ENCODE results near the gene ESR2. TPM values are rescaled to one million over a fixed set of nuclear protein-coding genes. Genes with fewer than 3 reads are reported as not detected.

ESR2 gene
- total and polyA plus RNA-seq, 4 donors: 0.01 to 0.28 (median 0.09) TPM

- no peak overlapping the region for H3K27ac ChIP-seq (ENCODE audit: low read depth in 1 of 2, low read length in 2 of 2)
- 87% methylated on average over 14 of the region's 14 CpGs for WGBS
Measured at GRCh38 chr14:64221391-64222003, 72.7 kb downstream of the ESR2 start.

GRCh38 chr14:64220466-64220865, 73.7 kb downstream of the ESR2 start:
- 80% methylated on average over 14 of the region's 14 CpGs for WGBS
- no peaks in the 10 kb centered on the region for H3K4me1 ChIP-seq (ENCODE audit: control insufficient read depth in 4 of 4, insufficient read depth in 4 of 4, low read length in 3 of 4)
- no peak overlapping the region for H3K27ac ChIP-seq (ENCODE audit: low read depth in 1 of 2, low read length in 2 of 2)
- no peak for DNase-seq (ENCODE audit: low spot score)
- H3K9ac ChIP-seq (ENCODE audit: low read depth in 1 of 2, low read length in 2 of 2): no peak overlapping the region
- no peak overlapping the region for H3K4me3 ChIP-seq (ENCODE audit: low read depth in 1 of 3, low read length in 3 of 3)
- no peaks in the 10 kb centered on the region for H3K9me3 ChIP-seq (ENCODE audit: control insufficient read depth in 4 of 4, low read length in 3 of 4)
- H3K36me3 ChIP-seq (ENCODE audit: control insufficient read depth in 4 of 4, insufficient read depth in 3 of 4, low read depth in 1 of 4, low read length in 3 of 4): peaks cover 17 to 96% (median 86%) of the 10 kb centered on the region in 4 donors
- TF ChIP-seq REST (IDR thresholded peaks at IDR 0.05) (no peak), EGR1 (IDR thresholded peaks at IDR 0.05; ENCODE audit: low read depth in 2 of 2) (no peak), SP1 (IDR thresholded peaks at IDR 0.05) (no peak), YY1 (IDR thresholded peaks at IDR 0.05) (no peak), CTCF (IDR thresholded peaks at IDR 0.05; ENCODE audit: low read depth, low read length, missing input control) (no peak), GABPA (IDR thresholded peaks at IDR 0.05 in 1 of 2, conservative IDR thresholded peaks at IDR 0.05 in 1 of 2) (no peak), RXRA (IDR thresholded peaks at IDR 0.05) (no peak), NR2F2 (IDR thresholded peaks at IDR 0.05) (no peak), RAD21 (IDR thresholded peaks at IDR 0.05) (no peak)
- H3K27me3 ChIP-seq (ENCODE audit: control insufficient read depth in 4 of 4, insufficient read depth in 4 of 4, low read length in 3 of 4): no peaks in the 10 kb centered on the region

More at GRCh38 chr14:64221391-64222003, 72.7 kb downstream of the ESR2 start:
- H3K9me3 ChIP-seq (ENCODE audit: control insufficient read depth in 4 of 4, low read length in 3 of 4): no peaks in the 10 kb centered on the region
- H3K27me3 ChIP-seq (ENCODE audit: control insufficient read depth in 4 of 4, insufficient read depth in 4 of 4, low read length in 3 of 4): no peaks in the 10 kb centered on the region
- no peak overlapping the region for H3K9ac ChIP-seq (ENCODE audit: low read depth in 1 of 2, low read length in 2 of 2)
- DNase-seq (ENCODE audit: low spot score): no peak
- no peaks in the 10 kb centered on the region for H3K4me1 ChIP-seq (ENCODE audit: control insufficient read depth in 4 of 4, insufficient read depth in 4 of 4, low read length in 3 of 4)
- H3K36me3 ChIP-seq (ENCODE audit: control insufficient read depth in 4 of 4, insufficient read depth in 3 of 4, low read depth in 1 of 4, low read length in 3 of 4): peaks cover 15 to 91% (median 81%) of the 10 kb centered on the region in 4 donors
- H3K4me3 ChIP-seq (ENCODE audit: low read depth in 1 of 3, low read length in 3 of 3): no peak overlapping the region
- no peak for TF ChIP-seq HNF4A (conservative IDR thresholded peaks at IDR 0.05)
- TF ChIP-seq FOXA2 (IDR thresholded peaks at IDR 0.05): no peak
- TF ChIP-seq TAF1 (conservative IDR thresholded peaks at IDR 0.05): no peak
- TF ChIP-seq FOXA1 (IDR thresholded peaks at IDR 0.05): no peak
- no peak for TF ChIP-seq MAX (IDR thresholded peaks at IDR 0.05)
- TF ChIP-seq ATF3 (IDR thresholded peaks at IDR 0.05): no peak

Data from liver (tissue), 9 donors.